ENCODE data around the gene KIF26B.
"Not testable (repeated sequence)": the region's sequence is repeated elsewhere in the genome, so short reads cannot be mapped to it uniquely, and the experiment has no call there.

KIF26B gene

GRCh38 chr1:245684166-245684565 lies 529.4 kb downstream of the KIF26B start:
- DNase-seq (ENCODE audit: low read depth): no peak

- no peak for DNase-seq (ENCODE audit: low read depth)
Measured at GRCh38 chr1:245684571-245684970, 529.8 kb downstream of the KIF26B start.

GRCh38 chr1:245685111-245685810 lies 530.5 kb downstream of the KIF26B start:
- DNase-seq (ENCODE audit: low read depth): no peak

GRCh38 chr1:245686006-245686405 lies 531.2 kb downstream of the KIF26B start:
- DNase-seq (ENCODE audit: low read depth): no peak

- DNase-seq (ENCODE audit: low read depth): no peak
Measured at GRCh38 chr1:245686446-245687030, 531.8 kb downstream of the KIF26B start.

- DNase-seq (ENCODE audit: low read depth): no peak
Measured at GRCh38 chr1:245687152-245687635, 532.4 kb downstream of the KIF26B start.

- DNase-seq (ENCODE audit: low read depth): no peak
Measured at GRCh38 chr1:245687636-245688535, 533.1 kb downstream of the KIF26B start.

- DNase-seq (ENCODE audit: low read depth): no peak
Measured at GRCh38 chr1:245688536-245689453, 534.0 kb downstream of the KIF26B start.

GRCh38 chr1:245690156-245690690 lies 535.4 kb downstream of the KIF26B start:
- DNase-seq (ENCODE audit: low read depth): no peak

- no peak for DNase-seq (ENCODE audit: low read depth)
Measured at GRCh38 chr1:245690946-245691541, 536.3 kb downstream of the KIF26B start.

- no peak for DNase-seq (ENCODE audit: low read depth)
Measured at GRCh38 chr1:245691897-245692296, 537.1 kb downstream of the KIF26B start.

- DNase-seq (ENCODE audit: low read depth): no peak
Measured at GRCh38 chr1:245692318-245692717, 537.5 kb downstream of the KIF26B start.

- DNase-seq (ENCODE audit: low read depth): no peak
Measured at GRCh38 chr1:245693116-245693793, 538.5 kb downstream of the KIF26B start.

GRCh38 chr1:245693941-245694752 lies 539.4 kb downstream of the KIF26B start:
- DNase-seq (ENCODE audit: low read depth): no peak

GRCh38 chr1:245694753-245695195 lies 540.0 kb downstream of the KIF26B start:
- DNase-seq (ENCODE audit: low read depth): no peak

- DNase-seq (ENCODE audit: low read depth): no peak
Measured at GRCh38 chr1:245695211-245695610, 540.4 kb downstream of the KIF26B start.

- DNase-seq (ENCODE audit: low read depth): not testable (repeated sequence)
Measured at GRCh38 chr1:245695701-245696100, 540.9 kb downstream of the KIF26B start.

GRCh38 chr1:245698116-245698515 lies 543.3 kb downstream of the KIF26B start:
- DNase-seq (ENCODE audit: low read depth): no peak

- DNase-seq (ENCODE audit: low read depth): no peak
Measured at GRCh38 chr1:245698860-245699259, 544.1 kb downstream of the KIF26B start.
